Mucosa of gallbladder (tissue), 1 donor: ENCODE results near the gene HGS. TPM values are rescaled to one million over a fixed set of nuclear protein-coding genes. Genes with fewer than 3 reads are reported as not detected.
A peak's percentile ranks its signal among the peaks of the same experiment; 100 is the strongest.

Source experiments
- DNase-seq: peaks from one replicate; pipeline ENCODE4 v3.0.0-alpha.2; 2020; ENCODE audit warnings: low spot score
- total RNA-seq: library from RNA; stranded (reverse); gene quantifications from one replicate; pipeline ENCODE4 v1.2.1, GENCODE V29; 2021
- donor health status: DM: no; HTN: no; CAD: no.

HGS gene
- total RNA-seq, 1 donor from 2014 or later, result 137 TPM

GRCh38 chr17:81686614-81687013 is 2.8 kb downstream of the HGS start:
- DNase-seq, result no peak

DNA sequence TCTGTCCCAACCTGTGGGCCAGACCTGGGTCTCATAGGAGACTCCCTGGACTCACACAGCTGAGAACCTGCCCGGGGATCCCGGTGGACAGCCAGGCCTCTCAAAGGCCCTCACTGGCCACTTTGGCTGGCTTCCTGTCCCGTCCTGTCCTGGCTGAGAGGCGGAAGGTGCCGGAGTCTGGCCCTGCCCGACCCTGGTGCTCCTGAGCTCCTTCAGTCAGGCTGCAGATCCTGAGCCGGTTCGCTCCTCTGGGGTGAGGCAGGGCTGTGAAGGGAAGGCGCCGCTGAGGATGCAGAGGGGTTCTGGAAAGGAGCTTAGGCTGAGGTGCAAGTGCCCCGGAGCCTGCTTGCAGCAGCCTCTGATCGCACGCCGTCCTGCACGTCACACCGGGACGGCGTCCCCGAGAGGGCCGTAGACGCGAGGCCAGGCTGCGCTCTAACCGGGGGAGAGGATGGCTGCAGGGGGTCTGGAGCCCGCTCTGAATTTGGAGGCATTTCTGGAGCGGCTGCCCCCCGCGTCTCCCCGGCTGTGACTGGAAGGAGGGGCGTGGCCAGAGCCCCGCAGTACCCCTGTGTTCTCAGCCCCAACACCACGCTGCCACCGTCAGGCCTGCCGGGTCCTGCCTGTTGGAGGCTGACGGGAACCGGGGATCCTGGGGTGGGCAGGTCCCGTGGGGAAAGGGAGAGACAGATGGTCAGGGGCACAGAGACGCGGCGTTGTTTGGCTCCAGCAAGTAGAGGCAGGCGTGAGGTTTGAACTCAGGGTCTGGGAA is 4.1 kb downstream of the HGS start:
- DNase-seq, result no peak

DNA sequence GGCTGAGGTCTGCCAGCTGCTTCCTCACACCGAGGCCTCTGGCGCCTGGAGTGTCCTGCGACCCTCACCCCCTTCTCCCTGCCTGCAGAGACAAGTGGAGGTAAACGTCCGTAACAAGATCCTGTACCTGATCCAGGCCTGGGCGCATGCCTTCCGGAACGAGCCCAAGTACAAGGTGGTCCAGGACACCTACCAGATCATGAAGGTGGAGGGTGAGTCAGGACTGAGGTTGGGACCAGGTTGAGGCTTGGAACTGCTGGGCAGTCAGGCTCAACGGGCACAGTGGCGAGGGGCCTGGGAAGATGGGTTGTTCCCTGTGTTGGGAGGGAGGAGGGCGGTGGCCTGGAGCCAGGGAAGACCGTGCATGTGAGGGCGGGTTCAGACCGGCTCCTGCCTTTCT is 4.8 kb downstream of the HGS start:
- no peak for DNase-seq

DNA sequence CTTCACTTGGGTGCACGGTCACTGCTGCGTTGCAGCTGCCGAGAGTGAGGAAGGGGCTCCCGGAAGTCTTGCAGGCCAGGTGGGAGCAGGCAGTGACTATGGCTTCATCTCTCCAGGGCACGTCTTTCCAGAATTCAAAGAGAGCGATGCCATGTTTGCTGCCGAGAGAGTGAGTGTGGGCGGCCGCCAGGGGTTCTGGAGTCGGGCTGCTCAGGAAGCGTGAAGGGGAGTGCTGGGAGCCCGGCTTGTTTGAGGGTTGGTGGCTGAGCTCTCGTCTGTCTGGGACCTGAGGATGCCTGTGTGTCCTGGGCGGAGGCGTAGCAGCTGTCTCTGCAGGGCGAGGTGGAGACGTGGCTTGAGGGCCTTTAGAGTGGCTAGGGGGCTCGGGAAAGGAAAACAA is 6.3 kb downstream of the HGS start:
- no peak for DNase-seq

- no peak for DNase-seq
Measured at GRCh38 chr17:81690549-81690948, 6.7 kb downstream of the HGS start.

DNA sequence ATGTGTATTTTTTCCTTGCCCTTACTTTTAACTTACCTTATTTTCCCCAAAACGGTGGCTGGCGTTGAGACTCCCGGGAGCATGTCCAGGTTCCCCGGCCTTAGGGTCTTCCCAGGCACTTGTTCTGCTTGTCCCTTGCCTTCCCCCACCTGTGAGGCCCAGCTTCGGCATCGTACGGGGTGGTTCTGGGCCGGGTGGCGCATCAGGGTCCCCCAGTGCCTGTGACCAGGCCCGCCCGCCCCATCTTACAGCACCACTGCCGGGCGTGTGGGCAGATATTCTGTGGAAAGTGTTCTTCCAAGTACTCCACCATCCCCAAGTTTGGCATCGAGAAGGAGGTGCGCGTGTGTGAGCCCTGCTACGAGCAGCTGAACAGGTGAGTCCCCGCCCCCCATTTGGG is 7.4 kb downstream of the HGS start:
- no peak for DNase-seq

DNA sequence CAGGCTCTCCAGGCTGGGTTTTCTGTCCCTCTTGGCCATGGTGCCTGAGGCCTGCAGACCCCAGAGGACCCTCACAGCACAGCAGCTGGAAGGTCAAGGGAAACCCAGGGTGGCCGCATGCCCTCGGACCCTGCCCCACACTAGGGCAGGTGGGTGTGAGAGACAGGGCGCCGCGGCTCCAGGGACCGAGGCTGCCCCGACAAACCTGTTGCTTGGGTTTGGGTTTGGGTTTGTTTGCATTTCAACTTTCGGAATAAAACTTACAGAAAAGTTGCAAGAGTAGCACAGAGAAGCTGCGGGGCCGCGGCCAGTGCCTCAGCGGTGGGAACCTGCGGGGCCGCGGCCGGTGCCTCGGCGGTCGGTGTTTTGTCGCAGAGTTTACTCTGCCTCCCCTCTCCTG is 7.8 kb downstream of the HGS start:
- DNase-seq, result no peak

DNA sequence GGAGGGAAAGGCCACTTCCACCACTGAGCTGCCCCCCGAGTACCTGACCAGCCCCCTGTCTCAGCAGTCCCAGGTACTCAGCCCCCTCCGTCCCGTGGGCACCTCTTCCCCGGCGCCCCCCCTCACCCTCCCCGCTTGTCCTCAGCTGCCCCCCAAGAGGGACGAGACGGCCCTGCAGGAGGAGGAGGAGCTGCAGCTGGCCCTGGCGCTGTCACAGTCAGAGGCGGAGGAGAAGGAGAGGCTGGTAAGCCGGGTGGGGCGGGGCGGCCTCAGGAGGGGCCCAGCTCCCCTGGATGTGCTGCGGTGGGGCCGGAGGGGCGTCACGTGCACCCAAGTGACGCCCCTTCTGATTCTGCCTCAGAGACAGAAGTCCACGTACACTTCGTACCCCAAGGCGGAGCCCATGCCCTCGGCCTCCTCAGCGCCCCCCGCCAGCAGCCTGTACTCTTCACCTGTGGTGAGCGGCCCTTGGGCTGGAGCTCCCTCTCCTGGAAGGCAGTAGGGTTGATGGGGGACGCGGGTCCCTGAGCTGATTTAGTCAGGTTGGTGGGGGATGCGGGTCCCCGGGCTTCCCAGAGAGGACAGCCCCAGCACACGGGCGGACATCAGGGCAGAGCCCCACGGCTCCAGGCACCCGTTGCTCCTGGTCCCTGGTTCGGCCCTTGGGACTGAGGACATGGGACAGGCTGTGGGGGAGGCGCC is 9.8 kb downstream of the HGS start:
- DNase-seq, result no peak

DNA sequence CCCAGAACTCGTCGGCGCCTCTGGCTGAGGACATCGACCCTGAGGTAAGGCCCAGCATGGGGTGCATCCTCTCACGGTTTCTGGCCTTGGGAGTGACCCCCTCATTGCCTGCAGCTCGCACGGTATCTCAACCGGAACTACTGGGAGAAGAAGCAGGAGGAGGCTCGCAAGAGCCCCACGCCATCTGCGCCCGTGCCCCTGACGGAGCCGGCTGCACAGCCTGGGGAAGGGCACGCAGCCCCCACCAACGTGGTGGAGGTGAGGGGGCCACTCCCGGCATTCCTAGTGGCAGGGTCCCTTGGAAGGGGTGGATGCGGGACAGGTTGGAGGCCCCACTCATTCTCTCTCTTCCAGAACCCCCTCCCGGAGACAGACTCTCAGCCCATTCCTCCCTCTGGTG is 11.0 kb downstream of the HGS start:
- no peak for DNase-seq

GRCh38 chr17:81695211-81695610 is 11.4 kb downstream of the HGS start:
- no peak for DNase-seq

- DNase-seq, result no peak
Measured at GRCh38 chr17:81695801-81696200, 12.0 kb downstream of the HGS start.

DNA sequence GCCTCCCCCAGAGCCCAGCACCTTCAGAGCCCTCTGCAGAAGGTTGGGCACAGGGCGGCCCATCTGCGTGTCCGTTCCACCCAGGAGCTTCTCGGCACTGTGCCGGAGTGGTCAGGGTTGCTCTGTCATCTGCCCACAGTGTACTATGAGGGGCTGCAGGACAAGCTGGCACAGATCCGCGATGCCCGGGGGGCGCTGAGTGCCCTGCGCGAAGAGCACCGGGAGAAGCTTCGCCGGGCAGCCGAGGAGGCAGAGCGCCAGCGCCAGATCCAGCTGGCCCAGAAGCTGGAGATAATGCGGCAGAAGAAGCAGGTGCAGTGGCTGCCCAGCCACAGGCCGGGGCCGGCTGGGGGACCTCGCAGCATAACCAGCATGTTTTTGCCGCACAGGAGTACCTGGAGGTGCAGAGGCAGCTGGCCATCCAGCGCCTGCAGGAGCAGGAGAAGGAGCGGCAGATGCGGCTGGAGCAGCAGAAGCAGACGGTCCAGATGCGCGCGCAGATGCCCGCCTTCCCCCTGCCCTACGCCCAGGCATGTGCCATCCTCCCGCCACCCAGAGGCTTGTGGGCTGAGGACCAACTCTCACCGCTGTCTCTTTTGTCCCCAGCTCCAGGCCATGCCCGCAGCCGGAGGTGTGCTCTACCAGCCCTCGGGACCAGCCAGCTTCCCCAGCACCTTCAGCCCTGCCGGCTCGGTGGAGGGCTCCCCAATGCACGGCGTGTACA is 12.6 kb downstream of the HGS start:
- DNase-seq, result no peak

DNA sequence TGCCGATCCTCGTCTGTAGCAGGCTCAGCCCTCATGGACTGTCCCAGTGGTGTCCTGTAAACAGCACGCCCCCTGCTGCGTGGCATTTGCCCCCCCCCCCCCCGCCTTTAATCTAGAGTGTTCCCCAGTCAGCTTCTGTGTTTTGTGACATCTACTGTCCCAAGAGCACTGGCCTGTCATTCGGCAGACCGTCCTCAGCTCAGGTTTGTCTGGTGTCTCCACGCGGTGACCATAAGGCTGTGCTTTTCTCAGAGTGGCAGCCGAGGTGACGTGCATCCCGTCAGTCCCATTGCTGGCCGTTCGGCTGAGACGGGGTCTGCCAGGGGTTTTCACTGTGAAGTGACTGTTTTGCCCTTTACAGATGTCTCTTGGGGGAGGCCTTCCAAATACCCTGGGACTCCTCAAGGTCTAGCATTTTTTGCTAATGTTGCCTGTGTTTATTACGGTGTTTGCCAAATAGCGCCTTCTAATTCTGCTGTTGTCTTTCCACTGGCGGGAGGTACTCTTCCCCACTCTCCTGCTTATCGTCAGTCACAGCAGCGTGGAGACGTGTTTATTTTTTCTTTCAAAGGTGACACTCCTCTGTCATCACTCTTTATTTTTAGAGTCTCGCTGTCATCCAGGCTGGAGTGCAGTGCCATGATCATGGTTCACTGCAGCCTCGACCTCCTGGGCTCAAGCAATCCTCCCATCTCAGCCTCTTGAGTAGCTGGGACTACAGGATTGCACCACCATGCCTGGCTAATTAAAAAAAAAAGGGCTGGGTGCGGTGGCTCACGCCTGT is 13.6 kb downstream of the HGS start:
- no peak for DNase-seq

- DNase-seq, result no peak
Measured at GRCh38 chr17:81700353-81701287, 16.8 kb downstream of the HGS start.

DNA sequence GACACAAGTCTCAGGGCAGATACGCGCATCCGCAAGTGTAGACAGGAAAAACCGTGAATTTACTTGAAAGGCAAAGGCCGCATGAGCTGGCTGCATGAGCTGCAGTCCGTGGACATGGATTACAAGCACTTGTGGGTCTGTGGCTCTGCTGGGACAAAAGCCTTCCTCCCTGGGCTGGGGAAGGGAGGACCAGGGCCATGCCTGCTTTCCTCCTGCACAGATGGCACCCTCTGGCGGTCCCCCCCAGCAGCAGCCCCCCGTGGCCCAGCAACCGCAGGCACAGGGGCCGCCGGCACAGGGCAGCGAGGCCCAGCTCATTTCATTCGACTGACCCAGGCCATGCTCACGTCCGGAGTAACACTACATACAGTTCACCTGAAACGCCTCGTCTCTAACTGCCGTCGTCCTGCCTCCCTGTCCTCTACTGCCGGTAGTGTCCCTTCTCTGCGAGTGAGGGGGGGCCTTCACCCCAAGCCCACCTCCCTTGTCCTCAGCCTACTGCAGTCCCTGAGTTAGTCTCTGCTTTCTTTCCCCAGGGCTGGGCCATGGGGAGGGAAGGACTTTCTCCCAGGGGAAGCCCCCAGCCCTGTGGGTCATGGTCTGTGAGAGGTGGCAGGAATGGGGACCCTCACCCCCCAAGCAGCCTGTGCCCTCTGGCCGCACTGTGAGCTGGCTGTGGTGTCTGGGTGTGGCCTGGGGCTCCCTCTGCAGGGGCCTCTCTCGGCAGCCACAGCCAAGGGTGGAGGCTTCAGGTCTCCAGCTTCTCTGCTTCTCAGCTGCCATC is 17.7 kb downstream of the HGS start:
- no peak for DNase-seq

GRCh38 chr17:81702934-81703746 is 19.3 kb downstream of the HGS start, which contains the start of gene MRPL12:
Gene MRPL12, plus strand, starts transcription at chr17:81703367. Its CDS starts 135 bp downstream, at chr17:81703502.
- peak; percentile 94 for DNase-seq

GRCh38 chr17:81703747-81704654 is 20.2 kb downstream of the HGS start:
- DNase-seq, result no peak
